HG03175 (cell line): ENCODE results near the gene FPR2.
"Not testable (repeated sequence)": the region's sequence is repeated elsewhere in the genome, so short reads cannot be mapped to it uniquely, and the experiment has no call there.

ENCODE experiments used
- ATAC-seq: cut with Tn5 transposase; IDR thresholded peaks from one replicate; pipeline ENCODE4 v1.9.1; 2021; ENCODE audit warnings: mild to moderate bottlenecking, moderate library complexity; ENCODE audit not compliant: unreplicated experiment

FPR2 gene

DNA sequence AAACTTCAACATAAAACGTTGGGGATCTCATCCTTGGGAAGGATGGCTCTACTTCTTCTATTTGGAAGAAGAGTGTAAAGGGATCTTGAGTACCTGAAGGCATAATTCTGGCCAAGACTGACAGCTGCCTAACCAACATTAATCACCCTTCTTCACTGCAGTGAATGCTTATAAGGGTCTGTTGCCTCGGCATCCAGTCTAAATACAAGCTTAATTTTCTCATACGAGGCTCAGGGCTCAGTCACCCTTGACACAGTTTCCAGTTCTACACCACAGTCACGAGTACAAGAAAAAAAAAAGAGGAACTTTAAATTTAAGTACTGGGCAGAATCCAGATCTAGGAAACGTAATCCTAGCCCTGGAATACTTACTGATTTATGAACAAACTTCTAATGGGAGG lies 43.0 kb downstream of the FPR2 start:
- ATAC-seq: no peak

GRCh38 chr19:51804789-51805188 lies 43.8 kb downstream of the FPR2 start:
- ATAC-seq: not testable (repeated sequence)

DNA sequence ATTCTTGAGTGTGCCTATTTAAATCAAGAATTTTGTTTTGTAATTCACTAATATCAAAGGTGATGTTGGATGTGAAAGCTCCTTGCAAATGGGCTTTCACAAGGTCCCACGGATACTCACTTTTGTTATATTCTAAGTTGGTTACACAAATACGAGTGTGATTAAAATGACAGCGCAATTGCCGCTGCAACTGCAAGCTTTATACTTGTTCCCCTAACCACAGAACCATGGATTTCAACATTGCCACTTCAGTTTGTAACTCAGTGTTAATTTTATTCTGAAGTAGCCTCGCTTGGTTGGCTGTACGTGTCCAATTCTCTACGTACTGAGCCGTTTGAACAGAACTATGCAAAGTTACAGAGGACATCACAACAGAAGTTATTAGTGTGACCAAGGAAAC lies 44.4 kb downstream of the FPR2 start:
- ATAC-seq: not testable (repeated sequence)

GRCh38 chr19:51806571-51806970 lies 45.6 kb downstream of the FPR2 start:
- not testable (repeated sequence) for ATAC-seq

- ATAC-seq: no peak
Observed at GRCh38 chr19:51807111-51807701, 46.2 kb downstream of the FPR2 start.

DNA sequence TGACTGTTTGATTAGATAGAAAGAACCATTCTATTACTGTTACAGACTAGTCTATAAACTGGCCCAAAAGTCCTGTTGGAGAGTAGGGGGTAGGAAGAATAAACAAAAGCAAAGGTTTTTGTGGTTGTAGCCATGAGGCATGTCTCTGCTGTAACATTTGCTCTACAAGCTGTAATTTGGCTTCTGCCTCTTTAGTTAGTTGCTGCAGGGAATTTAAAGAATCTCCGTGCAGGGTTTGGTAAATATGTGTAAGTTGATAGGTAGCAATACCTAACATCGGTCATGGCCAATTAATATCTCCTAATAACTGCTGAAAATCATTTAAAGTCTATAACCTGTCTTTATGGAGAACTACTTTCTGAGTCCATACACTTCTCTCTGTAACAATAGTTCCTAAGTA lies 46.9 kb downstream of the FPR2 start:
- no peak for ATAC-seq

- no peak for ATAC-seq
Observed at GRCh38 chr19:51808333-51808986, 47.5 kb downstream of the FPR2 start.

- ATAC-seq: no peak
Observed at GRCh38 chr19:51809787-51810186, 48.8 kb downstream of the FPR2 start.

- ATAC-seq: no peak
Observed at GRCh38 chr19:51810223-51810622, 49.2 kb downstream of the FPR2 start.

- ATAC-seq: no peak
Observed at GRCh38 chr19:51811344-51811743, 50.4 kb downstream of the FPR2 start.

DNA sequence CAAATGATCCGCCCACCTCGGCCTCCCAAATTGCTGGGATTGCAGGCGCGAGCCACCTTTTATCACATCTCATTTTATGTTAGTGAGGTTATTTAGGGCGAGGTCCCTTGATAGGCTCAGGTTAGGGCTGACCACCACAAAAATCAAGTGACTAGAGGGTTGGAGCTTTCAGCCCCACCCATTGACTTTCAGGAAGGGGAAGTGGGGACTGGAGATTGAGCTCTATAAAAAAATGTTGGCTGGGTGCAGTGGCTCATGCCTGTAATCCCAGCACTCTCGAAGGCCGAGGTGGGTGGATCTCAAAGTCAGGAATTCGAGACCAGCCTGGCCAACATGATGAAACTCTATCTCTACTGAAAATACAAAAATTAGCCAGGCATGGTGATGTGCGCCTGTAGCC lies 54.1 kb downstream of the FPR2 start:
- ATAC-seq: no peak

GRCh38 chr19:51816711-51817110 lies 55.7 kb downstream of the FPR2 start:
- ATAC-seq: no peak

- ATAC-seq: no peak
Observed at GRCh38 chr19:51820011-51820410, 59.0 kb downstream of the FPR2 start.
